Measurements from ENCODE around the gene HSPB8. TPM values are rescaled to one million over a fixed set of nuclear protein-coding genes. Genes with fewer than 3 reads are reported as not detected.

The HSPB8 gene
- not detected in 2 replicates for total RNA-seq

GRCh38 chr12:119178544-119179334 is at the start of gene HSPB8:
Gene HSPB8, plus strand, starts transcription at chr12:119178931. Its CDS starts 382 bp downstream, at chr12:119179313.
- Mint-ChIP-seq H3K36me3 (ENCODE audit: low read depth) (no peaks in the 10 kb centered on the region), H3K4me1 (no peaks in the 10 kb centered on the region), H3K9me3 (no peaks in the 10 kb centered on the region), H3K27me3 (no peaks in the 10 kb centered on the region), H3K4me3 (no peak within 1 kb of the TSS), H3K27ac (no peak within 1 kb of the TSS)
- intact Hi-C loops (cut with micrococcal nuclease), result no loop called here
- no peak for DNase-seq

GRCh38 chr12:119129827-119130434 is 48.8 kb upstream of the HSPB8 start:
- Mint-ChIP-seq H3K9me3 (no peaks in the 10 kb centered on the region), H3K4me3 (no peak overlapping the region)

GRCh38 chr12:119130523-119130922 is 48.2 kb upstream of the HSPB8 start:
- no peak overlapping the region for H3K27ac Mint-ChIP-seq
- DNase-seq, result no peak
- intact Hi-C loops (cut with micrococcal nuclease), result no loop called here
- H3K9me3 Mint-ChIP-seq, result no peaks in the 10 kb centered on the region
- H3K4me3 Mint-ChIP-seq, result no peak overlapping the region
- H3K27me3 Mint-ChIP-seq, result no peaks in the 10 kb centered on the region
- H3K36me3 Mint-ChIP-seq (ENCODE audit: low read depth), result no peaks in the 10 kb centered on the region
- H3K4me1 Mint-ChIP-seq, result no peaks in the 10 kb centered on the region

More at GRCh38 chr12:119129827-119130434, 48.8 kb upstream of the HSPB8 start:
- intact Hi-C loops (cut with micrococcal nuclease), result no loop called here
- Mint-ChIP-seq H3K27ac (no peak overlapping the region), H3K4me1 (no peaks in the 10 kb centered on the region), H3K27me3 (no peaks in the 10 kb centered on the region), H3K36me3 (ENCODE audit: low read depth) (no peaks in the 10 kb centered on the region)
- DNase-seq, result no peak

- no peaks in the 10 kb centered on the region for H3K36me3 Mint-ChIP-seq (ENCODE audit: low read depth)
- intact Hi-C loops (cut with micrococcal nuclease), result no loop called here
Measured at GRCh38 chr12:119134284-119135072, 44.3 kb upstream of the HSPB8 start.

GRCh38 chr12:119136811-119137410 is 41.8 kb upstream of the HSPB8 start:
- peaks cover 4% of the 10 kb centered on the region for H3K9me3 Mint-ChIP-seq
- H3K27ac Mint-ChIP-seq, result no peak overlapping the region
- no peak for DNase-seq
- intact Hi-C loops (cut with micrococcal nuclease), result no loop called here
- no peaks in the 10 kb centered on the region for H3K27me3 Mint-ChIP-seq
- H3K4me3 Mint-ChIP-seq, result no peak overlapping the region
- no peaks in the 10 kb centered on the region for H3K4me1 Mint-ChIP-seq
- no peaks in the 10 kb centered on the region for H3K36me3 Mint-ChIP-seq (ENCODE audit: low read depth)

More at GRCh38 chr12:119134284-119135072, 44.3 kb upstream of the HSPB8 start:
- H3K27ac Mint-ChIP-seq, result no peak overlapping the region
- H3K27me3 Mint-ChIP-seq, result no peaks in the 10 kb centered on the region
- H3K9me3 Mint-ChIP-seq, result no peaks in the 10 kb centered on the region
- no peak overlapping the region for H3K4me3 Mint-ChIP-seq
- no peak for DNase-seq
- no peaks in the 10 kb centered on the region for H3K4me1 Mint-ChIP-seq

GRCh38 chr12:119139448-119139847 is 39.3 kb upstream of the HSPB8 start:
- no peaks in the 10 kb centered on the region for H3K36me3 Mint-ChIP-seq (ENCODE audit: low read depth)
- peaks cover 5% of the 10 kb centered on the region for H3K9me3 Mint-ChIP-seq
- H3K27ac Mint-ChIP-seq, result no peak overlapping the region
- no peak overlapping the region for H3K4me3 Mint-ChIP-seq
- intact Hi-C loops (cut with micrococcal nuclease), result no loop called here
- no peaks in the 10 kb centered on the region for H3K4me1 Mint-ChIP-seq
- H3K27me3 Mint-ChIP-seq, result no peaks in the 10 kb centered on the region
- no peak for DNase-seq

GRCh38 chr12:119145367-119145766 is 33.4 kb upstream of the HSPB8 start:
- Mint-ChIP-seq H3K4me3 (no peak overlapping the region), H3K4me1 (no peaks in the 10 kb centered on the region), H3K9me3 (peaks cover 5% of the 10 kb centered on the region), H3K27me3 (no peaks in the 10 kb centered on the region), H3K36me3 (ENCODE audit: low read depth) (no peaks in the 10 kb centered on the region), H3K27ac (no peak overlapping the region)
- intact Hi-C loops (cut with micrococcal nuclease), result no loop called here
- DNase-seq, result no peak

GRCh38 chr12:119147847-119148448 is 30.8 kb upstream of the HSPB8 start:
- DNase-seq, result no peak
- Mint-ChIP-seq H3K36me3 (ENCODE audit: low read depth) (no peaks in the 10 kb centered on the region), H3K9me3 (peaks cover 3% of the 10 kb centered on the region), H3K27ac (no peak overlapping the region), H3K27me3 (peaks cover 2% of the 10 kb centered on the region), H3K4me1 (no peaks in the 10 kb centered on the region), H3K4me3 (no peak overlapping the region)
- intact Hi-C loops (cut with micrococcal nuclease), result no loop called here

GRCh38 chr12:119149270-119149669 is 29.5 kb upstream of the HSPB8 start:
- Mint-ChIP-seq H3K4me1 (peaks cover 2% of the 10 kb centered on the region), H3K27me3 (peaks cover 4% of the 10 kb centered on the region), H3K4me3 (no peak overlapping the region), H3K27ac (no peak overlapping the region), H3K9me3 (peaks cover 3% of the 10 kb centered on the region), H3K36me3 (ENCODE audit: low read depth) (no peaks in the 10 kb centered on the region)
- no peak for DNase-seq
- intact Hi-C loops (cut with micrococcal nuclease), result no loop called here

- no peak overlapping the region for H3K4me3 Mint-ChIP-seq
Measured at GRCh38 chr12:119151445-119152026, 27.2 kb upstream of the HSPB8 start.

GRCh38 chr12:119153477-119154434 is 25.0 kb upstream of the HSPB8 start:
- Mint-ChIP-seq H3K4me3 (no peak overlapping the region), H3K4me1 (peaks cover 2% of the 10 kb centered on the region), H3K9me3 (peaks cover 6% of the 10 kb centered on the region), H3K27ac (no peak overlapping the region), H3K27me3 (peaks cover 4% of the 10 kb centered on the region), H3K36me3 (ENCODE audit: low read depth) (no peaks in the 10 kb centered on the region)
- DNase-seq, result peak; percentile 58
- intact Hi-C loops (cut with micrococcal nuclease), result no loop called here

More at GRCh38 chr12:119151445-119152026, 27.2 kb upstream of the HSPB8 start:
- Mint-ChIP-seq H3K9me3 (peaks cover 6% of the 10 kb centered on the region), H3K27me3 (peaks cover 4% of the 10 kb centered on the region), H3K4me1 (peaks cover 2% of the 10 kb centered on the region), H3K27ac (no peak overlapping the region), H3K36me3 (ENCODE audit: low read depth) (no peaks in the 10 kb centered on the region)
- intact Hi-C loops (cut with micrococcal nuclease), result no loop called here
- no peak for DNase-seq

GRCh38 chr12:119154435-119154818 is 24.3 kb upstream of the HSPB8 start:
- Mint-ChIP-seq H3K27me3 (peaks cover 4% of the 10 kb centered on the region), H3K9me3 (peaks cover 6% of the 10 kb centered on the region), H3K27ac (no peak overlapping the region), H3K4me3 (no peak overlapping the region), H3K4me1 (peaks cover 2% of the 10 kb centered on the region), H3K36me3 (ENCODE audit: low read depth) (no peaks in the 10 kb centered on the region)
- DNase-seq, result no peak
- intact Hi-C loops (cut with micrococcal nuclease), result no loop called here

Measured in activated CD4-positive, alpha-beta T cell treated with anti-CD3 and anti-CD28 coated beads, Interleukin-2, amount 10 ng/mL, durations not matched to agents 24 days and 14 days (primary cell).